PFSK-1 (cell line): ENCODE data around the gene CAMTA1.

Source experiments
- FOXP2 ChIP-seq: optimal IDR thresholded peaks from 2 replicates; pipeline ENCODE3; 2011; ENCODE audit warnings: borderline replicate concordance, control low read depth, inconsistent platforms; ENCODE audit not compliant: insufficient read depth; ENCODE audit errors: extremely low read length, extremely low read depth
- POLR2AphosphoS5 ChIP-seq: IDR thresholded peaks from 2 replicates; pipeline ENCODE4 v1.6.1; 2012; ENCODE audit warnings: low read depth, mild to moderate bottlenecking, control low read depth, low read length, moderate library complexity
- SIN3A ChIP-seq: IDR thresholded peaks from 2 replicates; pipeline ENCODE4 v1.6.1; 2012; ENCODE audit warnings: mild to moderate bottlenecking, low read length, moderate library complexity, borderline replicate concordance; ENCODE audit not compliant: insufficient read depth
- TAF1 ChIP-seq: IDR thresholded peaks from 2 replicates; pipeline ENCODE4 v1.6.1; 2012; ENCODE audit warnings: low read length, control low read depth, borderline replicate concordance; ENCODE audit not compliant: insufficient read depth
- TF ChIP-seq, protein P1 (sequence below), 2 experiments: IDR thresholded peaks; 2 replicates each; pipeline versions ENCODE4 v1.6.1 to v1.8.0; 2011 to 2012; ENCODE audit warnings: low read depth in 2 of 2, low read length in 2 of 2, control low read depth in 1 of 2, inconsistent platforms in 1 of 2, mild to moderate bottlenecking in 1 of 2, moderate library complexity in 1 of 2; ENCODE audit not compliant: insufficient read depth in 1 of 2

DNA sequence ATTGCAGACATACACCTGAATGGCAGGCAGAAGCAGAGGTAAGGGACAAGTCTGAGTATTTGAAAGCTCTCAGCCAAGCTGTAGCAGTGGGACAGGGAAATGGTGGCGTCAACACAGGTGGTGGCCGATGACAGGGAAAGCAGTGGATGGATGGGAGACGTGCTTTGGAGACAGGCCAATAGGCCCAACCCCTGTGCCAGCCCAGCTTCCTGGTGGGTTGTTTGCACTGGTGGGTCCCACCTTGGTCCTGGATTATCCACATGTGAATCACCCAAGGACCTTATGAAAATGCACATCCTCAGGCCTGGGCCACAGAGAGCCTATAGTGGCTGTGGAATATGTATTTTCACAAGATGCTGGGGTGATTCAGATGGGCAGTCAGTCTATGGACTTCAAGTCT is 782.1 kb downstream of the CAMTA1 start:
- no peak for TF ChIP-seq POLR2AphosphoS5
- TF ChIP-seq TAF1 = no peak
- TF ChIP-seq, protein P1, sequence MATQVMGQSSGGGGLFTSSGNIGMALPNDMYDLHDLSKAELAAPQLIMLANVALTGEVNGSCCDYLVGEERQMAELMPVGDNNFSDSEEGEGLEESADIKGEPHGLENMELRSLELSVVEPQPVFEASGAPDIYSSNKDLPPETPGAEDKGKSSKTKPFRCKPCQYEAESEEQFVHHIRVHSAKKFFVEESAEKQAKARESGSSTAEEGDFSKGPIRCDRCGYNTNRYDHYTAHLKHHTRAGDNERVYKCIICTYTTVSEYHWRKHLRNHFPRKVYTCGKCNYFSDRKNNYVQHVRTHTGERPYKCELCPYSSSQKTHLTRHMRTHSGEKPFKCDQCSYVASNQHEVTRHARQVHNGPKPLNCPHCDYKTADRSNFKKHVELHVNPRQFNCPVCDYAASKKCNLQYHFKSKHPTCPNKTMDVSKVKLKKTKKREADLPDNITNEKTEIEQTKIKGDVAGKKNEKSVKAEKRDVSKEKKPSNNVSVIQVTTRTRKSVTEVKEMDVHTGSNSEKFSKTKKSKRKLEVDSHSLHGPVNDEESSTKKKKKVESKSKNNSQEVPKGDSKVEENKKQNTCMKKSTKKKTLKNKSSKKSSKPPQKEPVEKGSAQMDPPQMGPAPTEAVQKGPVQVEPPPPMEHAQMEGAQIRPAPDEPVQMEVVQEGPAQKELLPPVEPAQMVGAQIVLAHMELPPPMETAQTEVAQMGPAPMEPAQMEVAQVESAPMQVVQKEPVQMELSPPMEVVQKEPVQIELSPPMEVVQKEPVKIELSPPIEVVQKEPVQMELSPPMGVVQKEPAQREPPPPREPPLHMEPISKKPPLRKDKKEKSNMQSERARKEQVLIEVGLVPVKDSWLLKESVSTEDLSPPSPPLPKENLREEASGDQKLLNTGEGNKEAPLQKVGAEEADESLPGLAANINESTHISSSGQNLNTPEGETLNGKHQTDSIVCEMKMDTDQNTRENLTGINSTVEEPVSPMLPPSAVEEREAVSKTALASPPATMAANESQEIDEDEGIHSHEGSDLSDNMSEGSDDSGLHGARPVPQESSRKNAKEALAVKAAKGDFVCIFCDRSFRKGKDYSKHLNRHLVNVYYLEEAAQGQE (IDR thresholded peaks at IDR 0.05; ENCODE audit: insufficient read depth in 1 of 2, low read depth in 2 of 2, low read length in 2 of 2) = no peak
- TF ChIP-seq SIN3A = no peak
- no peak for TF ChIP-seq FOXP2
